Endothelial cell of umbilical vein (primary cell): ENCODE measurements around the gene UBE2S. TPM values are rescaled to one million over a fixed set of nuclear protein-coding genes. Genes with fewer than 3 reads are reported as not detected.

Source experiments
- BruUV-seq: library from RNA; stranded (reverse); fragments of 400-500 nt; replicated peaks from 2 replicates; lab custom pipeline; 2021; lab: Mats Ljungman, UMichigan
- CTCF ChIA-PET: fragments of 300-600, 350-600 bp; sonication (Branson Sonifier 250); formaldehyde crosslinking; loops from one replicate; lab custom pipeline; 2021; ENCODE audit warnings: antibody characterized with exemption, inconsistent platforms; lab: Charles Lee
- POLR2A ChIA-PET: fragments of 300-600, 350-600 bp; sonication (Branson Sonifier 250); formaldehyde crosslinking; loops from one replicate; lab custom pipeline; 2021; ENCODE audit warnings: antibody characterized with exemption, inconsistent platforms; lab: Charles Lee
- DNase-seq: peaks from one replicate; pipeline ENCODE4 v3.0.0-alpha.2; 2011; ENCODE audit warnings: low read depth, low spot score
- FAIRE-seq: peaks from 2 replicates; lab custom pipeline; 2011; peaks lifted over from hg19 to GRCh38; lab: Jason Lieb, UNC
- H2AFZ ChIP-seq: 2 replicates; pipeline ENCODE4 v1.6.0; 2012; ENCODE audit warnings: low read depth, low read length, control low read depth, inconsistent platforms
- H3K27ac ChIP-seq: 2 replicates; pipeline ENCODE4 v1.5.1; 2011; ENCODE audit warnings: low read depth, mild to moderate bottlenecking, control low read depth, low read length, moderate library complexity; ENCODE audit not compliant: insufficient read depth
- H3K27me3 ChIP-seq, 2 experiments: 2 replicates each; pipeline versions ENCODE4 v1.6.0 to v1.6.1; 2011; ENCODE audit warnings: low read length in 2 of 2, mixed read lengths in 1 of 2; ENCODE audit not compliant: control insufficient read depth in 2 of 2, insufficient read depth in 2 of 2
- H3K36me3 ChIP-seq, 2 experiments: 2 replicates in 1 of 2; 3 replicates in 1 of 2; pipeline ENCODE4 v1.5.1; 2011; ENCODE audit warnings: low read length in 2 of 2, mild to moderate bottlenecking in 1 of 2, moderate library complexity in 1 of 2; ENCODE audit not compliant: control insufficient read depth in 2 of 2, insufficient read depth in 2 of 2; ENCODE audit errors: extremely low read depth in 1 of 2
- H3K4me1 ChIP-seq: 3 replicates; pipeline ENCODE4 v1.5.1; 2011; ENCODE audit warnings: mild to moderate bottlenecking, low read length; ENCODE audit not compliant: control insufficient read depth, insufficient read depth; ENCODE audit errors: extremely low read depth
- H3K4me2 ChIP-seq: 2 replicates; pipeline ENCODE4 v1.6.1; 2011; ENCODE audit warnings: low read length, control low read depth, mixed read lengths; ENCODE audit not compliant: insufficient read depth
- H3K4me3 ChIP-seq, 3 experiments: fragments of 200-600 bp in 1 of 3; sonication (generic), shearing (Covaris generic) in 1 of 3; replicated peaks in 1 of 3; 2 replicates each; pipeline ENCODE4 v1.5.1; 2011 to 2016; ENCODE audit warnings: control low read depth in 3 of 3, low read length in 3 of 3, mild to moderate bottlenecking in 2 of 3, inconsistent platforms in 1 of 3, low read depth in 1 of 3, moderate library complexity in 1 of 3; ENCODE audit not compliant: insufficient read depth in 1 of 3
- H3K79me2 ChIP-seq: 2 replicates; pipeline ENCODE4 v1.6.0; 2012; ENCODE audit warnings: low read length, inconsistent platforms; ENCODE audit not compliant: control insufficient read depth, insufficient read depth
- H3K9ac ChIP-seq: replicated peaks from 2 replicates; pipeline ENCODE3; 2011; ENCODE audit warnings: low read length, control low read depth; ENCODE audit not compliant: insufficient read depth; ENCODE audit errors: extremely low read depth
- H3K9me1 ChIP-seq: replicated peaks from 3 replicates; pipeline ENCODE4 v1.6.0; 2011; ENCODE audit warnings: mild to moderate bottlenecking, low read length; ENCODE audit not compliant: control insufficient read depth, insufficient read depth; ENCODE audit errors: extremely low read depth
- H3K9me3 ChIP-seq: replicated peaks from 2 replicates; pipeline ENCODE4 v1.5.1; 2012; ENCODE audit warnings: low read length, inconsistent platforms; ENCODE audit not compliant: control insufficient read depth, insufficient read depth
- H4K20me1 ChIP-seq: replicated peaks from 2 replicates; pipeline ENCODE3; 2011; ENCODE audit warnings: mild to moderate bottlenecking, low read length; ENCODE audit not compliant: control insufficient read depth, insufficient read depth; ENCODE audit errors: extremely low read depth
- CTCF ChIP-seq, 2 donors: IDR thresholded peaks; 1 replicate in 1 of 2; 2 replicates in 1 of 2; pipeline ENCODE4 v1.5.1; 2011; ENCODE audit warnings: low read length in 2 of 2, mild to moderate bottlenecking in 2 of 2, moderate library complexity in 2 of 2, control low read depth in 1 of 2, inconsistent platforms in 1 of 2, low read depth in 1 of 2; ENCODE audit not compliant: insufficient read depth in 1 of 2; ENCODE audit errors: extremely low read depth in 1 of 2
- EZH2 ChIP-seq: IDR thresholded peaks from 2 replicates; pipeline ENCODE4 v1.6.1; 2012; ENCODE audit warnings: borderline replicate concordance, low read depth, mild to moderate bottlenecking, moderate library complexity, low read length, inconsistent platforms; ENCODE audit not compliant: severe bottlenecking
- FOS ChIP-seq: IDR thresholded peaks from 2 replicates; pipeline ENCODE4 v1.6.1; 2011; ENCODE audit warnings: mild to moderate bottlenecking, low read length, moderate library complexity, borderline replicate concordance; ENCODE audit not compliant: insufficient read depth
- GATA2 ChIP-seq: IDR thresholded peaks from 2 replicates; pipeline ENCODE4 v1.7.0; 2011; ENCODE audit warnings: low read depth, mild to moderate bottlenecking, moderate library complexity, mixed read lengths, low read length; ENCODE audit not compliant: insufficient read length, insufficient read depth
- JUN ChIP-seq: IDR thresholded peaks from 2 replicates; pipeline ENCODE4 v1.6.1; 2011; ENCODE audit warnings: borderline replicate concordance, low read depth; ENCODE audit not compliant: insufficient read length, insufficient read depth
- MAX ChIP-seq: IDR thresholded peaks from 2 replicates; pipeline ENCODE4 v1.6.1; 2011; ENCODE audit not compliant: insufficient read depth, insufficient read length
- MYC ChIP-seq: IDR thresholded peaks from one replicate; pipeline ENCODE4 v1.6.1; 2011; ENCODE audit warnings: mild to moderate bottlenecking, low read depth, low read length
- POLR2A ChIP-seq: IDR thresholded peaks from 2 replicates; pipeline ENCODE4 v1.6.1; 2012; ENCODE audit warnings: low read depth, mild to moderate bottlenecking, control low read depth, low read length
- POLR2AphosphoS5 ChIP-seq: IDR thresholded peaks from 2 replicates; pipeline ENCODE4 v1.6.1; 2012; ENCODE audit warnings: low read depth, mild to moderate bottlenecking, control low read depth, low read length, moderate library complexity; ENCODE audit not compliant: insufficient read depth
- dilution Hi-C: fragments of 300-500 bp; cut with MboI; formaldehyde crosslinking; loops from one replicate; pipeline ENCODE4 v1.15.0; 2019; ENCODE audit warnings: low sequenced_read_pairs; ENCODE audit not compliant: extremely low pct_ligation_motif_present
- intact Hi-C: fragments of 100-400 bp; cut with micrococcal nuclease; formaldehyde crosslinking; loops from one replicate; pipeline ENCODE4 v1.10.0; 2022
- polyA plus RNA-seq, 4 experiments: library from polyadenylated mRNA; depleted of rRNA in 3 of 4; stranded (reverse) in 3 of 4; unstranded in 1 of 4; fragments of >200 nt; gene quantifications; 2 replicates each; pipeline versions ENCODE4 v1.2.1 to v1.2.3, GENCODE V29; 2011 to 2012; ENCODE audit warnings: missing spikeins in 1 of 4
- total RNA-seq: library from RNA; stranded (reverse); gene quantifications from 2 replicates; pipeline ENCODE4 v1.2.3, GENCODE V29; 2021

Gene UBE2S
- total and polyA plus RNA-seq, 2 donors (not counting 3 experiments of a cell fraction or from before 2014, with no cell fraction given) = 183 to 257 TPM

GRCh38 chr19:55384920-55385723 lies 22.5 kb downstream of the UBE2S start:
- H3K4me2 ChIP-seq = peak overlapping the region; percentile 86
- H3K9ac ChIP-seq = peak overlapping the region; percentile 67
- no peaks in the 10 kb centered on the region for H3K27me3 ChIP-seq
- no peaks in the 10 kb centered on the region for H3K9me3 ChIP-seq
- no peak for TF ChIP-seq MYC
- no peak for TF ChIP-seq CTCF (IDR thresholded peaks at IDR 0.05; ENCODE audit: extremely low read depth in 1 of 2, insufficient read depth in 1 of 2, low read depth in 1 of 2, low read length in 2 of 2)
- no peak for TF ChIP-seq POLR2A
- no peak for TF ChIP-seq POLR2AphosphoS5
- no peak for TF ChIP-seq JUN
- no peak for TF ChIP-seq FOS
- TF ChIP-seq MAX = no peak
- no peak for TF ChIP-seq EZH2
- TF ChIP-seq GATA2 = no peak
- POLR2A ChIA-PET = interaction anchor here (2.4 kb wide), 2 partner anchors 22 to 46 kb away, joined by 9 to 11 read pairs; partner anchors contain the start of genes KMT5C and UBE2S
- peak overlapping the region; percentile 75 for H3K27ac ChIP-seq
- H3K4me3 ChIP-seq = peak overlapping the region in 2 of 3 experiments; percentile 31 to 58
- dilution Hi-C loops (no loop called here), intact Hi-C loops (loop anchor here (1.0 to 10.0 kb wide), 7 partner anchors 23 to 240 kb away; partner anchors contain the start of genes ISOC2, KMT5C, TNNT1 and ZNF524)
- TSS peak; percentile 60 for BruUV-seq
- no peaks in the 10 kb centered on the region for H3K9me1 ChIP-seq
- CTCF ChIA-PET = interaction anchor here (1.3 to 2.9 kb wide), 7 partner anchors 13 to 119 kb away, joined by 7 to 51 read pairs (median 10); partner anchors contain the start of gene KMT5C
- peak overlapping the region; percentile 90 for H2AFZ ChIP-seq
- no peak for FAIRE-seq
- peaks cover 14 to 24% of the 10 kb centered on the region in 2 experiments for H3K36me3 ChIP-seq
- H3K79me2 ChIP-seq = peaks cover 41% of the 10 kb centered on the region
- peaks cover 4% of the 10 kb centered on the region for H4K20me1 ChIP-seq
- DNase-seq = peak; percentile 97
- H3K4me1 ChIP-seq = peaks cover 31% of the 10 kb centered on the region
